B cell (primary cell): ENCODE data around the gene TFDP1. TPM values are rescaled to one million over a fixed set of nuclear protein-coding genes. Genes with fewer than 3 reads are reported as not detected.

Experiments used
- ATAC-seq: fragments of 200-7000 bp; cut with Tn5 transposase; one replicate; pipeline ENCODE4 v1.10.0; 2021; ENCODE audit warnings: low read depth, mild to moderate bottlenecking, moderate number of reproducible peaks, moderate library complexity
- CTCF ChIA-PET: fragments of 350-600 bp; sonication (Branson Sonifier 250); formaldehyde crosslinking; loops from one replicate; lab custom pipeline; 2021; ENCODE audit warnings: antibody characterized with exemption, inconsistent platforms; lab: Charles Lee
- POLR2A ChIA-PET: fragments of 350-600 bp; sonication (Branson Sonifier 250); formaldehyde crosslinking; loops from one replicate; lab custom pipeline; 2021; ENCODE audit warnings: antibody characterized with exemption; lab: Charles Lee
- DNase-seq: peaks from one replicate; pipeline ENCODE4 v3.0.0; 2013
- H2AFZ ChIP-seq: 2 replicates; pipeline ENCODE4 v1.6.1; 2012; ENCODE audit warnings: mild to moderate bottlenecking, low read depth, low read length; ENCODE audit not compliant: insufficient read depth, poor library complexity, severe bottlenecking
- H3K27ac ChIP-seq, 2 donors: 1 replicate in 1 of 2; 2 replicates in 1 of 2; pipeline ENCODE4 v1.5.1; 2012 to 2013; ENCODE audit warnings: low read length in 2 of 2, mild to moderate bottlenecking in 2 of 2, moderate library complexity in 1 of 2
- H3K27me3 ChIP-seq, 4 experiments: fragments of 200-600 bp in 1 of 4; sonication (generic) in 1 of 4; replicated peaks in 1 of 4; 1 replicate in 2 of 4; 2 replicates in 2 of 4; pipeline versions ENCODE4 v1.6.1 to v1.7.0; 2013 to 2016; ENCODE audit warnings: low read length in 3 of 4, mild to moderate bottlenecking in 2 of 4, mixed read lengths in 1 of 4, moderate library complexity in 1 of 4; ENCODE audit not compliant: insufficient read depth in 4 of 4, control insufficient read depth in 3 of 4; ENCODE audit errors: control extremely low read depth in 1 of 4
- H3K36me3 ChIP-seq, 2 experiments: replicated peaks in 1 of 2; 1 replicate in 1 of 2; 2 replicates in 1 of 2; pipeline versions ENCODE4 v1.6.1 to v1.7.1; 2013; ENCODE audit warnings: low read length in 1 of 2; ENCODE audit not compliant: insufficient read depth in 2 of 2, control insufficient read depth in 1 of 2; ENCODE audit errors: control extremely low read depth in 1 of 2, extremely low read depth in 1 of 2
- H3K4me1 ChIP-seq, 2 donors: fragments of 200-600 bp in 1 of 2; sonication (generic) in 1 of 2; 1 replicate in 1 of 2; 2 replicates in 1 of 2; pipeline versions ENCODE4 v1.5.1 to v1.6.1; 2013 to 2017; ENCODE audit warnings: low read length in 2 of 2; ENCODE audit not compliant: control insufficient read depth in 2 of 2, insufficient read depth in 2 of 2
- H3K4me2 ChIP-seq: replicated peaks from 2 replicates; pipeline ENCODE3; 2012; ENCODE audit warnings: mild to moderate bottlenecking, low read depth, low read length; ENCODE audit not compliant: poor library complexity, severe bottlenecking
- H3K4me3 ChIP-seq, 5 experiments: fragments of 200-600 bp in 1 of 5; sonication (generic) in 1 of 5; 1 replicate in 3 of 5; 2 replicates in 2 of 5; pipeline versions ENCODE4 v1.5.1 to v1.7.0; 2011 to 2016; ENCODE audit warnings: low read length in 4 of 5, mild to moderate bottlenecking in 4 of 5, low read depth in 2 of 5, control low read depth in 1 of 5, moderate library complexity in 1 of 5; ENCODE audit not compliant: insufficient read depth in 1 of 5; ENCODE audit errors: control extremely low read depth in 1 of 5, extremely low read depth in 1 of 5
- H3K79me2 ChIP-seq: fragments of 200-600 bp; sonication (generic); one replicate; pipeline ENCODE4 v1.6.0; 2016; ENCODE audit warnings: low read length; ENCODE audit not compliant: control insufficient read depth, insufficient read depth
- H3K9ac ChIP-seq: fragments of 200-600 bp; sonication (generic); 2 replicates; pipeline ENCODE4 v1.6.1; 2017; ENCODE audit warnings: mild to moderate bottlenecking, low read length, moderate library complexity
- H3K9me3 ChIP-seq, 3 donors: one replicate each; pipeline versions ENCODE4 v1.6.1 to v1.7.1; 2013; ENCODE audit warnings: low read length in 2 of 3; ENCODE audit not compliant: control insufficient read depth in 2 of 3, insufficient read depth in 1 of 3; ENCODE audit errors: control extremely low read depth in 1 of 3
- H4K20me1 ChIP-seq: 2 replicates; pipeline ENCODE4 v1.6.0; 2012; ENCODE audit warnings: mild to moderate bottlenecking, low read length; ENCODE audit not compliant: insufficient read depth, control insufficient read depth, poor library complexity, severe bottlenecking
- H3K27ac Mint-ChIP-seq: one replicate; pipeline ENCODE4 v1.8.0; 2021; ENCODE audit warnings: mixed read lengths
- H3K27me3 Mint-ChIP-seq: one replicate; pipeline ENCODE4 v1.8.0; 2021; ENCODE audit warnings: mixed read lengths
- H3K4me1 Mint-ChIP-seq: one replicate; pipeline ENCODE4 v1.8.0; 2021; ENCODE audit warnings: mixed read lengths
- H3K4me3 Mint-ChIP-seq: one replicate; pipeline ENCODE4 v1.8.0; 2021; ENCODE audit warnings: mixed read lengths
- H3K9me3 Mint-ChIP-seq: one replicate; pipeline ENCODE4 v1.8.0; 2022; ENCODE audit warnings: mixed read lengths; ENCODE audit not compliant: insufficient read depth
- EZH2 ChIP-seq: IDR thresholded peaks from 2 replicates; pipeline ENCODE4 v1.6.1; 2012; ENCODE audit warnings: borderline replicate concordance, low read depth, mild to moderate bottlenecking, moderate library complexity, low read length; ENCODE audit not compliant: insufficient read depth, poor library complexity, severe bottlenecking
- WGBS: methylation state at CpG from one replicate; pipeline ENCODE4 v1.1.5; 2013; ENCODE audit warnings: missing lambda C conversion rate; ENCODE audit not compliant: insufficient coverage; 5-methylcytosine and 5-hydroxymethylcytosine counted together
- intact Hi-C: fragments of 100-400 bp; cut with micrococcal nuclease; formaldehyde crosslinking; loops from one replicate; pipeline ENCODE4 v1.10.0; 2022
- polyA plus RNA-seq: library from polyadenylated mRNA; depleted of rRNA; stranded (reverse); fragments of >200 nt; gene quantifications from 2 replicates; pipeline ENCODE4 v1.2.3, GENCODE V29; 2012
- total RNA-seq, 2 donors: library from RNA; stranded (reverse); fragments of 120-200 nt in 1 of 2; gene quantifications; 1 replicate in 1 of 2; 2 replicates in 1 of 2; pipeline versions ENCODE4 v1.2.3 to v1.2.4, GENCODE V29; 2013 to 2022
- TF ChIP-seq, protein P1 (sequence below): fragments of 200-600 bp; IDR thresholded peaks from one replicate; pipeline ENCODE4 v1.8.0; 2022; ENCODE audit warnings: antibody characterized with exemption, mild to moderate bottlenecking

TFDP1 gene
- total and polyA plus RNA-seq, 2 donors (not counting 1 experiment from before 2014, with no cell fraction given): 19.1 to 31.1 TPM

GRCh38 chr13:113613789-113614379 lies 29.3 kb downstream of the TFDP1 start:
- WGBS: 98% methylated on average over 16 of the region's 16 CpGs
- DNase-seq (no peak), ATAC-seq (no peak)
- no peaks in the 10 kb centered on the region for H3K27me3 Mint-ChIP-seq
- ChIA-PET POLR2A (no interaction called here), CTCF (no interaction called here)
- H3K79me2 ChIP-seq: peaks cover 76% of the 10 kb centered on the region
- no peaks in the 10 kb centered on the region for H3K9me3 Mint-ChIP-seq
- TF ChIP-seq EZH2: no peak
- TF ChIP-seq, protein P1, sequence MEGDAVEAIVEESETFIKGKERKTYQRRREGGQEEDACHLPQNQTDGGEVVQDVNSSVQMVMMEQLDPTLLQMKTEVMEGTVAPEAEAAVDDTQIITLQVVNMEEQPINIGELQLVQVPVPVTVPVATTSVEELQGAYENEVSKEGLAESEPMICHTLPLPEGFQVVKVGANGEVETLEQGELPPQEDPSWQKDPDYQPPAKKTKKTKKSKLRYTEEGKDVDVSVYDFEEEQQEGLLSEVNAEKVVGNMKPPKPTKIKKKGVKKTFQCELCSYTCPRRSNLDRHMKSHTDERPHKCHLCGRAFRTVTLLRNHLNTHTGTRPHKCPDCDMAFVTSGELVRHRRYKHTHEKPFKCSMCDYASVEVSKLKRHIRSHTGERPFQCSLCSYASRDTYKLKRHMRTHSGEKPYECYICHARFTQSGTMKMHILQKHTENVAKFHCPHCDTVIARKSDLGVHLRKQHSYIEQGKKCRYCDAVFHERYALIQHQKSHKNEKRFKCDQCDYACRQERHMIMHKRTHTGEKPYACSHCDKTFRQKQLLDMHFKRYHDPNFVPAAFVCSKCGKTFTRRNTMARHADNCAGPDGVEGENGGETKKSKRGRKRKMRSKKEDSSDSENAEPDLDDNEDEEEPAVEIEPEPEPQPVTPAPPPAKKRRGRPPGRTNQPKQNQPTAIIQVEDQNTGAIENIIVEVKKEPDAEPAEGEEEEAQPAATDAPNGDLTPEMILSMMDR: no peak
- H4K20me1 ChIP-seq: peaks cover 6% of the 10 kb centered on the region
- H3K27ac ChIP-seq: no peak overlapping the region
- no peak overlapping the region for H2AFZ ChIP-seq
- peaks cover 0 to 14% of the 10 kb centered on the region in 2 experiments for H3K36me3 ChIP-seq
- intact Hi-C loops: no loop called here
- H3K9me3 ChIP-seq: peaks cover 0 to 5% (median 0%) of the 10 kb centered on the region in 3 donors
- H3K27me3 ChIP-seq: no peaks in the 10 kb centered on the region
- H3K4me1 ChIP-seq: no peaks in the 10 kb centered on the region
- H3K9ac ChIP-seq: no peak overlapping the region
- no peak overlapping the region for H3K27ac Mint-ChIP-seq
- no peak overlapping the region for H3K4me2 ChIP-seq
- H3K4me3 Mint-ChIP-seq: no peak overlapping the region
- peaks cover 1% of the 10 kb centered on the region for H3K4me1 Mint-ChIP-seq
- H3K4me3 ChIP-seq: no peak overlapping the region

DNA sequence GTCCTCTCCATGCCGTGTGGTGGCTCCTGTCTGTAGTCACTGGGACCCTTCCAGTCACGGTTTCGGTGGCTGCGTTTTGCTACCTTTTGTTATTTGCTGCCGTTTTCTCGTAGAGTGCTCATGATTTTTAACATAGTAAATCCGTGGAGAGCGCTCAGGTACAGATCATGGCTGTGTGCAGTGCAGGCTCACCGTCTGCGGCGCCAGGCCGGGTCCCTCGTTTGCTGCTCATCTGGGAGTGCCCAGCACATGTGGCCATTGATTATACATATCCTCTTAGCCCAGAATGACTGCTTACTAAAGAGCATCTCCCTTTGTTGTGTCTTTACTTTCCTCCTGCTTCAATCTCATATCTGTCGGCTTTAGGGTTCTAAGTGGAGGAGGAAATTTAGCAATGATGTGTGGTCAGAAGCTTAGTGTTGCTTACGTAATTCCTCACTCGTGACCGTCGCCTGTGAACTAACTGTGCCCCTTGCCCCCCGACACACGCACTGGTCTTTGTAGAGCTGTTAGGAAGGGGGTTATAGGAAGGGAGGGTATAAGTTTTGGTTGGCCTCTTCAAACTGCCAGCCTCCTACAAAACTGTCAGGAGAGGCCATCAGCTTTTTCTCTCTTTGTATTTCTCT lies 31.8 kb downstream of the TFDP1 start:
- Histone ChIP-seq H3K27me3 (no peaks in the 10 kb centered on the region), H2AFZ (no peak overlapping the region), H3K4me1 (no peaks in the 10 kb centered on the region), H3K9ac (no peak overlapping the region), H3K9me3 (peaks cover 0 to 5% (median 0%) of the 10 kb centered on the region in 3 donors), H3K4me3 (no peak overlapping the region), H3K4me2 (no peak overlapping the region), H3K27ac (no peak overlapping the region), H3K79me2 (peaks cover 61% of the 10 kb centered on the region), H4K20me1 (no peaks in the 10 kb centered on the region), H3K36me3 (peaks cover 0 to 7% of the 10 kb centered on the region in 2 experiments)
- Mint-ChIP-seq H3K4me3 (no peak overlapping the region), H3K27me3 (no peaks in the 10 kb centered on the region), H3K27ac (no peak overlapping the region), H3K9me3 (no peaks in the 10 kb centered on the region), H3K4me1 (no peaks in the 10 kb centered on the region)
- ChIA-PET POLR2A (no interaction called here), CTCF (no interaction called here)
- intact Hi-C loops: no loop called here
- 92% methylated on average over 17 of the region's 20 CpGs for WGBS
- ATAC-seq (no peak), DNase-seq (no peak)
- TF ChIP-seq, protein P1: no peak
- no peak for TF ChIP-seq EZH2
